Neural progenitor cell (in vitro differentiated cells): ENCODE measurements around the gene POM121C.
"Not testable (repeated sequence)": the region's sequence is repeated elsewhere in the genome, so short reads cannot be mapped to it uniquely, and the experiment has no call there.

Experiments used
- EZH2phosphoT487 ChIP-seq: fragments of 200-600 bp; sonication (generic); IDR thresholded peaks from 2 replicates; pipeline ENCODE4 v1.6.1; 2017; ENCODE audit warnings: antibody characterized with exemption
- TF ChIP-seq, protein P1 (sequence below): fragments of 200-600 bp; sonication (generic); IDR thresholded peaks from 2 replicates; pipeline ENCODE4 v1.5.1; 2017; ENCODE audit warnings: antibody characterized with exemption, mild to moderate bottlenecking

DNA sequence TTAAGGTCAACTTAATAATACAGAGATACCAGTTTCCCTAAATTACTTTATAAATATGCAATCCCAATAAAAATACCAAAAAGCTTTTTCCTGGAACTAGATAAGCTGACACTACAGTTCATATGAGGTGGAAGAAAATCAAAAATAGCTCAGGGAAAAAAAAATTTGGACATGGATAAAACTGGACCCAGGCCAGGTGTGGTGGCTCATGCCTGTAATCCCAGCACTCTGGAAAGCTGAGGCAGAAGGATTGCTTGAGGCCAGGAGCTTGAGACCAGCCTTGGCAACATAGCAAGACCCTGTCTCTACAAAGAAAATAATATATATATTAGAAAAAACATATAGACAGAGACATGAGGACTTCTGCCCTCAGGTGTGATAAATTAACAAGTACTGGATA lies 8.6 kb downstream of the POM121C start:
- TF ChIP-seq, protein P1, sequence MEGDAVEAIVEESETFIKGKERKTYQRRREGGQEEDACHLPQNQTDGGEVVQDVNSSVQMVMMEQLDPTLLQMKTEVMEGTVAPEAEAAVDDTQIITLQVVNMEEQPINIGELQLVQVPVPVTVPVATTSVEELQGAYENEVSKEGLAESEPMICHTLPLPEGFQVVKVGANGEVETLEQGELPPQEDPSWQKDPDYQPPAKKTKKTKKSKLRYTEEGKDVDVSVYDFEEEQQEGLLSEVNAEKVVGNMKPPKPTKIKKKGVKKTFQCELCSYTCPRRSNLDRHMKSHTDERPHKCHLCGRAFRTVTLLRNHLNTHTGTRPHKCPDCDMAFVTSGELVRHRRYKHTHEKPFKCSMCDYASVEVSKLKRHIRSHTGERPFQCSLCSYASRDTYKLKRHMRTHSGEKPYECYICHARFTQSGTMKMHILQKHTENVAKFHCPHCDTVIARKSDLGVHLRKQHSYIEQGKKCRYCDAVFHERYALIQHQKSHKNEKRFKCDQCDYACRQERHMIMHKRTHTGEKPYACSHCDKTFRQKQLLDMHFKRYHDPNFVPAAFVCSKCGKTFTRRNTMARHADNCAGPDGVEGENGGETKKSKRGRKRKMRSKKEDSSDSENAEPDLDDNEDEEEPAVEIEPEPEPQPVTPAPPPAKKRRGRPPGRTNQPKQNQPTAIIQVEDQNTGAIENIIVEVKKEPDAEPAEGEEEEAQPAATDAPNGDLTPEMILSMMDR = not testable (repeated sequence)
- TF ChIP-seq EZH2phosphoT487 = not testable (repeated sequence)
